NCI-H1048 (cell line): ENCODE data around the gene TRIM33.
A peak's percentile ranks its signal among the peaks of the same experiment; 100 is the strongest.
"Not testable (repeated sequence)": the region's sequence is repeated elsewhere in the genome, so short reads cannot be mapped to it uniquely, and the experiment has no call there.

Experiments
- DNase-seq: peaks from one replicate; lab custom pipeline; 2025; lab: John Stamatoyannopoulos, UW

TRIM33 gene

GRCh38 chr1:114397601-114398000 lies 113.4 kb downstream of the TRIM33 start:
- DNase-seq, result no peak

GRCh38 chr1:114395863-114396262 lies 115.1 kb downstream of the TRIM33 start:
- DNase-seq, result no peak

GRCh38 chr1:114390960-114391359 lies 120.0 kb downstream of the TRIM33 start:
- DNase-seq, result no peak

- no peak for DNase-seq
These were observed 120.6 kb downstream of the TRIM33 start for GRCh38 chr1:114390361-114390760.

- DNase-seq, result no peak
These were observed 122.5 kb downstream of the TRIM33 start for GRCh38 chr1:114388432-114389003.

- not testable (repeated sequence) for DNase-seq
These were observed 123.4 kb downstream of the TRIM33 start for GRCh38 chr1:114387585-114387984.

GRCh38 chr1:114387010-114387360 lies 124.0 kb downstream of the TRIM33 start:
- DNase-seq, result no peak

GRCh38 chr1:114386129-114387009 lies 124.6 kb downstream of the TRIM33 start:
- DNase-seq, result no peak

- DNase-seq, result no peak
These were observed 126.1 kb downstream of the TRIM33 start for GRCh38 chr1:114384922-114385321.

- DNase-seq, result no peak
These were observed 131.0 kb downstream of the TRIM33 start for GRCh38 chr1:114379987-114380386.

- DNase-seq, result no peak
These were observed 131.6 kb downstream of the TRIM33 start for GRCh38 chr1:114379358-114379757.

GRCh38 chr1:114377356-114377755 lies 133.6 kb downstream of the TRIM33 start:
- DNase-seq, result no peak

- no peak for DNase-seq
These were observed 141.1 kb downstream of the TRIM33 start for GRCh38 chr1:114369930-114370329.

- DNase-seq, result not testable (repeated sequence)
These were observed 141.6 kb downstream of the TRIM33 start for GRCh38 chr1:114369266-114369919.

- no peak for DNase-seq
These were observed 142.3 kb downstream of the TRIM33 start for GRCh38 chr1:114368560-114369255.

- DNase-seq, result no peak
These were observed 143.2 kb downstream of the TRIM33 start for GRCh38 chr1:114367810-114368209.

- not testable (repeated sequence) for DNase-seq
These were observed 147.8 kb downstream of the TRIM33 start for GRCh38 chr1:114363230-114363629.

- no peak for DNase-seq
These were observed 151.2 kb downstream of the TRIM33 start for GRCh38 chr1:114359791-114360190.

- DNase-seq, result no peak
These were observed 155.8 kb downstream of the TRIM33 start for GRCh38 chr1:114355240-114355639.

GRCh38 chr1:114353262-114353661 lies 157.7 kb downstream of the TRIM33 start:
- peak; percentile 19 for DNase-seq

- no peak for DNase-seq
These were observed 158.2 kb downstream of the TRIM33 start for GRCh38 chr1:114352797-114353196.

- DNase-seq, result no peak
These were observed 160.1 kb downstream of the TRIM33 start for GRCh38 chr1:114350731-114351445.
